DND-41 (cell line): ENCODE data around the gene POFUT2.

Experiments used
- ATAC-seq: fragments of 200-7000 bp; cut with Tn5 transposase; 3 replicates; pipeline ENCODE4 v1.9.1; 2021; ENCODE audit warnings: low read depth; ENCODE audit not compliant: insufficient read depth
- DNase-seq: peaks from one replicate; pipeline ENCODE4 v3.0.0-alpha.2; 2020
- H2AFZ ChIP-seq: 2 replicates; pipeline ENCODE4 v1.6.0; 2012; ENCODE audit warnings: low read depth, low read length
- H3K27ac ChIP-seq: 2 replicates; pipeline ENCODE4 v1.5.1; 2012; ENCODE audit warnings: low read length, inconsistent platforms
- H3K27me3 ChIP-seq: fragments of 200-600 bp; sonication (generic); 2 replicates; pipeline ENCODE4 v1.6.0; 2012; ENCODE audit warnings: low read length, mild to moderate bottlenecking, inconsistent platforms; ENCODE audit not compliant: insufficient read depth, poor library complexity
- H3K36me3 ChIP-seq: 2 replicates; pipeline ENCODE4 v1.5.1; 2012; ENCODE audit warnings: low read length, inconsistent platforms; ENCODE audit not compliant: insufficient read depth
- H3K4me1 ChIP-seq: 2 replicates; pipeline ENCODE4 v1.5.1; 2012; ENCODE audit warnings: mild to moderate bottlenecking, low read length; ENCODE audit not compliant: insufficient read depth
- H3K4me2 ChIP-seq: 2 replicates; pipeline ENCODE4 v1.6.0; 2012; ENCODE audit warnings: mild to moderate bottlenecking, moderate library complexity, low read length, inconsistent platforms; ENCODE audit not compliant: insufficient read depth
- H3K4me3 ChIP-seq, 2 experiments: fragments of 200-600 bp in 1 of 2; shearing (Covaris generic) in 1 of 2; 2 replicates each; pipeline ENCODE4 v1.5.1; 2012 to 2016; ENCODE audit warnings: inconsistent platforms in 2 of 2, low read length in 2 of 2, mild to moderate bottlenecking in 2 of 2, low read depth in 1 of 2, moderate library complexity in 1 of 2
- H3K79me2 ChIP-seq: 2 replicates; pipeline ENCODE4 v1.6.0; 2012; ENCODE audit warnings: low read length, inconsistent platforms; ENCODE audit not compliant: insufficient read depth
- H3K9ac ChIP-seq: 2 replicates; pipeline ENCODE4 v1.6.0; 2012; ENCODE audit warnings: low read depth, mild to moderate bottlenecking, inconsistent platforms, low read length, moderate library complexity
- H3K9me3 ChIP-seq: 2 replicates; pipeline ENCODE4 v1.5.1; 2012; ENCODE audit warnings: low read length, moderate library complexity, mild to moderate bottlenecking, inconsistent platforms; ENCODE audit not compliant: insufficient read depth, severe bottlenecking
- H4K20me1 ChIP-seq: 2 replicates; pipeline ENCODE4 v1.6.0; 2012; ENCODE audit warnings: low read length; ENCODE audit not compliant: insufficient read depth
- CTCF ChIP-seq: IDR thresholded peaks from 2 replicates; pipeline ENCODE4 v1.5.1; 2012; ENCODE audit warnings: borderline replicate concordance, low read length, moderate library complexity, mild to moderate bottlenecking; ENCODE audit not compliant: poor library complexity, severe bottlenecking; ENCODE audit errors: extremely low read depth
- EZH2 ChIP-seq: IDR thresholded peaks from 3 replicates; pipeline ENCODE4 v1.6.1; 2012; ENCODE audit warnings: borderline replicate concordance, low read depth, mild to moderate bottlenecking, moderate library complexity, low read length, inconsistent platforms; ENCODE audit not compliant: severe bottlenecking

POFUT2 gene

DNA sequence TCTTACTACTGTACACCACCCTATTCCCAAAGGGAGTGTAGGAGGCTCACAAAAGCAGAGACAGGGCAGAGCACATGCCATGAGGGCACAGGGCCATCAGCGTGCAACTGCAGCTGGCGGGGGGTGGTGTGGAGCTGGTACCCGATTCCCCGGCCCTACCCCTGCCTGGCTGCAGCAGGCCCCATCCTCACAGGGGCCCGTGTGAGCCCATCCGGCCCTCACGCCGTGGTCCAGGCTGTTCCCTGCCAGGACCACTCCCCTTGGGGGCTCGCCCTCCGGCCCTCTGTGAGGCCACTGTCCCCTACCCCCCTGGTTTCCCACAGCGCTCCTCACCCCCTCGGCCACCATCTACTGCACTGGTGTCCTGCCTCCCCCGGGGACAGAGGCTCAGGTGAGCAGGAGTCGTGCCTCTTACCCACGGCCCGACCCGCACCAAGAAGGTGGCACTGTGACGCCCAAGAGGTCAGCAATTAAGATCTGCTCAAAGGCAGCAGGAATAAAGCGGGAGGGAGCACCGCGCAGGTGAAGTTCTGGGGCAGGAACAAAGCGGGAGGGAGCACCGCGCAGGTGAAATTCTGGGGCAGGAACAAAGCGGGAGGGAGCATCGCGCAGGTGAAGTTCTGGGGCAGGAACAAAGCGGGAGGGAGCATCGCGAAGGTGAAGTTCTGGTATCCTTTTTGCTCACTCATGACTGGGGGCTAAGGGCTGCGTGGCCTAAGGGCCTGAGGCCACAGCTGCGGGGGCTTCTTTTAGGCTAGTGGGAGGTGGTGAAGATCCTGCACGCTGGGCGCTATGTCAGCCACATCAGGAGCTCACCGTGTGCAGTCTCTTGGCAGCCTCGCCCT is 3.9 kb downstream of the POFUT2 start:
- peaks cover 14% of the 10 kb centered on the region for H3K79me2 ChIP-seq
- no peak overlapping the region for H3K4me3 ChIP-seq
- TF ChIP-seq CTCF, result no peak
- TF ChIP-seq EZH2, result no peak
- no peaks in the 10 kb centered on the region for H3K27me3 ChIP-seq
- DNase-seq (no peak), ATAC-seq (no peak)
- peaks cover 13% of the 10 kb centered on the region for H3K4me1 ChIP-seq
- H3K36me3 ChIP-seq, result peaks cover 55% of the 10 kb centered on the region
- no peak overlapping the region for H3K27ac ChIP-seq
- peaks cover 11% of the 10 kb centered on the region; the same call in 1 of the 2 replicates for H4K20me1 ChIP-seq
- H3K4me2 ChIP-seq, result no peak overlapping the region
- H3K9ac ChIP-seq, result no peak overlapping the region
- H3K9me3 ChIP-seq, result no peaks in the 10 kb centered on the region
- H2AFZ ChIP-seq, result no peak overlapping the region

- ATAC-seq (no peak), DNase-seq (no peak)
- H3K4me3 ChIP-seq, result no peak overlapping the region
- H4K20me1 ChIP-seq, result peaks cover 11% of the 10 kb centered on the region; the same call in 1 of the 2 replicates
- H3K36me3 ChIP-seq, result peaks cover 62% of the 10 kb centered on the region
- H3K4me1 ChIP-seq, result peaks cover 7% of the 10 kb centered on the region
- TF ChIP-seq CTCF (no peak), EZH2 (no peak)
- H2AFZ ChIP-seq, result no peak overlapping the region
- H3K9me3 ChIP-seq, result no peaks in the 10 kb centered on the region
- H3K79me2 ChIP-seq, result peaks cover 14% of the 10 kb centered on the region
- H3K4me2 ChIP-seq, result no peak overlapping the region
- no peaks in the 10 kb centered on the region for H3K27me3 ChIP-seq
- no peak overlapping the region for H3K9ac ChIP-seq
- no peak overlapping the region for H3K27ac ChIP-seq
Observed at GRCh38 chr21:45283035-45283610, 4.6 kb downstream of the POFUT2 start.

GRCh38 chr21:45282283-45283034 is 5.2 kb downstream of the POFUT2 start:
- Histone ChIP-seq H4K20me1 (peaks cover 11% of the 10 kb centered on the region; the same call in 1 of the 2 replicates), H3K9me3 (no peaks in the 10 kb centered on the region), H3K4me1 (peaks cover 7% of the 10 kb centered on the region), H3K27me3 (no peaks in the 10 kb centered on the region), H3K27ac (no peak overlapping the region), H3K4me3 (no peak overlapping the region), H3K79me2 (peaks cover 12% of the 10 kb centered on the region), H3K4me2 (no peak overlapping the region), H2AFZ (no peak overlapping the region), H3K9ac (no peak overlapping the region), H3K36me3 (peaks cover 68% of the 10 kb centered on the region)
- TF ChIP-seq CTCF (no peak), EZH2 (no peak)
- DNase-seq, result no peak
- ATAC-seq, result no peak
